HCT116 (cell line): ENCODE results near the gene NTNG2. TPM values are rescaled to one million over a fixed set of nuclear protein-coding genes. Genes with fewer than 3 reads are reported as not detected.

ENCODE experiments used
- ATAC-seq: fragments of 200-7000 bp; cut with Tn5 transposase; 2 replicates; pipeline ENCODE4 v1.9.1; 2020; ENCODE audit warnings: mild to moderate bottlenecking, moderate library complexity
- BruUV-seq: library from RNA; stranded (reverse); fragments of 400-500 nt; replicated peaks from 2 replicates; lab custom pipeline; 2021; lab: Mats Ljungman, UMichigan
- CTCF ChIA-PET: fragments of 300-600 bp; sonication (Branson Sonifier 250); formaldehyde crosslinking; loops from one replicate; lab custom pipeline; 2021; ENCODE audit warnings: antibody characterized with exemption; lab: Charles Lee
- POLR2A ChIA-PET: fragments of 300-600, 350-600 bp; sonication (Branson Sonifier 250); formaldehyde crosslinking; loops from one replicate; lab custom pipeline; 2021; ENCODE audit warnings: antibody characterized with exemption; lab: Charles Lee
- RAD21 ChIA-PET, 2 experiments: fragments of 300-600 bp; sonication (Branson Sonifier 250); formaldehyde crosslinking; loops; one replicate each; lab custom pipeline; 2023; ENCODE audit warnings: low total read pairs in 2 of 2; ENCODE audit not compliant: uncharacterized antibody in 2 of 2, unreplicated experiment in 2 of 2, low non-redundant PET in 1 of 2; lab: Charles Lee
- DNase-seq: peaks from one replicate; pipeline ENCODE4 v3.0.0-alpha.2; 2010; ENCODE audit warnings: low read depth, low spot score
- H2AFZ ChIP-seq: fragments of 200-600 bp; shearing (Covaris generic), sonication (generic); 2 replicates; pipeline ENCODE4 v1.6.1; 2017; ENCODE audit warnings: low read depth, mixed run types, mixed read lengths, antibody characterized with exemption, low read length; ENCODE audit not compliant: poor library complexity, severe bottlenecking
- H3K27ac ChIP-seq: 2 replicates; pipeline ENCODE4 v1.5.1; 2012; ENCODE audit warnings: low read depth, low read length
- H3K27me3 ChIP-seq: fragments of 200-600 bp; sonication (generic); 2 replicates; pipeline ENCODE4 v1.6.1; 2016; ENCODE audit warnings: mixed run types, low read length, mixed read lengths; ENCODE audit not compliant: insufficient read depth
- H3K36me3 ChIP-seq, 2 experiments: fragments of 200-500 bp in 1 of 2; fragments of 200-600 bp in 1 of 2; sonication (Bioruptor generic) in 1 of 2; sonication (generic) in 1 of 2; 2 replicates each; pipeline versions ENCODE4 v1.5.1 to v1.6.1; 2014 to 2016; ENCODE audit warnings: low read length in 2 of 2, inconsistent platforms in 1 of 2, mixed read lengths in 1 of 2, mixed run types in 1 of 2; ENCODE audit not compliant: insufficient read depth in 2 of 2, control insufficient read depth in 1 of 2
- H3K4me1 ChIP-seq, 2 experiments: fragments of 200-600 bp in 1 of 2; sonication (generic) in 1 of 2; 2 replicates each; pipeline versions ENCODE4 v1.5.1 to v1.6.1; 2012 to 2017; ENCODE audit warnings: low read length in 2 of 2, inconsistent platforms in 1 of 2, mild to moderate bottlenecking in 1 of 2, mixed read lengths in 1 of 2, mixed run types in 1 of 2, moderate library complexity in 1 of 2; ENCODE audit not compliant: insufficient read depth in 2 of 2, control insufficient read depth in 1 of 2
- H3K4me2 ChIP-seq: fragments of 200-600 bp; sonication (generic); 2 replicates; pipeline ENCODE4 v1.6.1; 2017; ENCODE audit warnings: mixed run types, low read length, mixed read lengths
- H3K4me3 ChIP-seq, 2 experiments: fragments of 200-600 bp in 1 of 2; sonication (generic) in 1 of 2; replicated peaks in 1 of 2; 2 replicates each; pipeline ENCODE4 v1.5.1; 2011 to 2016; ENCODE audit warnings: low read length in 2 of 2, control low read depth in 1 of 2, low read depth in 1 of 2, mild to moderate bottlenecking in 1 of 2, mixed read lengths in 1 of 2, mixed run types in 1 of 2
- H3K79me2 ChIP-seq: fragments of 200-600 bp; sonication (generic); 2 replicates; pipeline ENCODE4 v1.6.1; 2017; ENCODE audit warnings: mild to moderate bottlenecking, mixed run types, low read length, moderate library complexity, mixed read lengths; ENCODE audit not compliant: insufficient read depth
- H3K9ac ChIP-seq: fragments of 200-600 bp; sonication (generic); 2 replicates; pipeline ENCODE4 v1.6.1; 2016; ENCODE audit warnings: low read length, mixed read lengths
- H3K9me2 ChIP-seq: fragments of 200-600 bp; sonication (generic), shearing (Covaris generic); 2 replicates; pipeline ENCODE4 v1.6.1; 2017; ENCODE audit warnings: mixed run types, mild to moderate bottlenecking, moderate library complexity; ENCODE audit not compliant: insufficient read depth
- H3K9me3 ChIP-seq, 2 experiments: fragments of 200-500 bp in 1 of 2; fragments of 200-600 bp in 1 of 2; sonication (Bioruptor generic) in 1 of 2; sonication (generic) in 1 of 2; 2 replicates each; pipeline ENCODE4 v1.6.1; 2014 to 2017; ENCODE audit warnings: low read length in 2 of 2, mixed read lengths in 2 of 2, inconsistent platforms in 1 of 2, low read depth in 1 of 2, mild to moderate bottlenecking in 1 of 2, mixed run types in 1 of 2, moderate library complexity in 1 of 2; ENCODE audit not compliant: control insufficient read depth in 1 of 2, insufficient read depth in 1 of 2
- H4K20me1 ChIP-seq: fragments of 200-600 bp; sonication (generic), shearing (Covaris generic); 2 replicates; pipeline ENCODE4 v1.6.1; 2017; ENCODE audit warnings: mixed run types, mild to moderate bottlenecking, moderate library complexity; ENCODE audit not compliant: insufficient read depth
- CBX3 ChIP-seq: IDR thresholded peaks from 2 replicates; pipeline ENCODE4 v1.6.1; 2012; ENCODE audit warnings: low read depth
- EZH2 ChIP-seq: fragments of 200-600 bp; sonication (generic); IDR thresholded peaks from 2 replicates; pipeline ENCODE4 v1.6.1; 2017; ENCODE audit warnings: antibody characterized with exemption, mixed run types
- POLR2AphosphoS5 ChIP-seq: IDR thresholded peaks from 2 replicates; pipeline ENCODE4 v1.6.1; 2011; ENCODE audit warnings: mild to moderate bottlenecking, low read depth, low read length, moderate library complexity
- SIN3A ChIP-seq: IDR thresholded peaks from 2 replicates; pipeline ENCODE4 v1.6.1; 2012; ENCODE audit warnings: low read depth
- intact Hi-C: fragments of 100-400 bp; cut with micrococcal nuclease; formaldehyde crosslinking; loops from 2 replicates; pipeline ENCODE4 v1.10.0; 2022
- total RNA-seq: library from RNA; stranded (reverse); gene quantifications from one replicate; pipeline ENCODE4 v1.2.1, GENCODE V29; 2021; ENCODE audit not compliant: unreplicated experiment
- TF ChIP-seq, protein P1 (sequence below): IDR thresholded peaks from 2 replicates; pipeline ENCODE4 v1.6.1; 2011; ENCODE audit warnings: mild to moderate bottlenecking, low read length, moderate library complexity; ENCODE audit not compliant: insufficient replicate concordance; ENCODE audit errors: extremely low read depth
- TF ChIP-seq, protein P2 (sequence below): IDR thresholded peaks from 2 replicates; pipeline ENCODE4 v1.6.1; 2012
- TF ChIP-seq, protein P3 (sequence below), 3 experiments: fragments of 200-600 bp in 1 of 3; sonication (generic) in 1 of 3; IDR thresholded peaks in 2 of 3; conservative IDR thresholded peaks in 1 of 3; 2 replicates each; pipeline ENCODE4 v1.5.1; 2012 to 2017; ENCODE audit warnings: low read depth in 2 of 3, low read length in 2 of 3, antibody characterized with exemption in 1 of 3, borderline replicate concordance in 1 of 3, control low read depth in 1 of 3, mild to moderate bottlenecking in 1 of 3, mixed read lengths in 1 of 3, mixed run types in 1 of 3, moderate library complexity in 1 of 3; ENCODE audit not compliant: insufficient read depth in 1 of 3
- TF ChIP-seq, protein P4 (sequence below): IDR thresholded peaks from 2 replicates; pipeline ENCODE4 v1.6.1; 2012

Gene NTNG2
- total RNA-seq, 1 experiment from 2014 or later = 2.5 TPM

GRCh38 chr9:132125361-132125760 lies 36.5 kb upstream of the NTNG2 start (continued):
- TF ChIP-seq SIN3A = no peak
- TF ChIP-seq EZH2 = no peak
- TF ChIP-seq, protein P1, sequence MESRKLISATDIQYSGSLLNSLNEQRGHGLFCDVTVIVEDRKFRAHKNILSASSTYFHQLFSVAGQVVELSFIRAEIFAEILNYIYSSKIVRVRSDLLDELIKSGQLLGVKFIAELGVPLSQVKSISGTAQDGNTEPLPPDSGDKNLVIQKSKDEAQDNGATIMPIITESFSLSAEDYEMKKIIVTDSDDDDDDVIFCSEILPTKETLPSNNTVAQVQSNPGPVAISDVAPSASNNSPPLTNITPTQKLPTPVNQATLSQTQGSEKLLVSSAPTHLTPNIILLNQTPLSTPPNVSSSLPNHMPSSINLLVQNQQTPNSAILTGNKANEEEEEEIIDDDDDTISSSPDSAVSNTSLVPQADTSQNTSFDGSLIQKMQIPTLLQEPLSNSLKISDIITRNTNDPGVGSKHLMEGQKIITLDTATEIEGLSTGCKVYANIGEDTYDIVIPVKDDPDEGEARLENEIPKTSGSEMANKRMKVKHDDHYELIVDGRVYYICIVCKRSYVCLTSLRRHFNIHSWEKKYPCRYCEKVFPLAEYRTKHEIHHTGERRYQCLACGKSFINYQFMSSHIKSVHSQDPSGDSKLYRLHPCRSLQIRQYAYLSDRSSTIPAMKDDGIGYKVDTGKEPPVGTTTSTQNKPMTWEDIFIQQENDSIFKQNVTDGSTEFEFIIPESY = no peak
- TF ChIP-seq, protein P2, sequence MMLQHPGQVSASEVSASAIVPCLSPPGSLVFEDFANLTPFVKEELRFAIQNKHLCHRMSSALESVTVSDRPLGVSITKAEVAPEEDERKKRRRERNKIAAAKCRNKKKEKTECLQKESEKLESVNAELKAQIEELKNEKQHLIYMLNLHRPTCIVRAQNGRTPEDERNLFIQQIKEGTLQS = no peak
- TF ChIP-seq POLR2AphosphoS5 = no peak
- TF ChIP-seq, all 23 proteins: peak for 0

- CTCF ChIA-PET = no interaction called here
- TF ChIP-seq, protein P3, sequence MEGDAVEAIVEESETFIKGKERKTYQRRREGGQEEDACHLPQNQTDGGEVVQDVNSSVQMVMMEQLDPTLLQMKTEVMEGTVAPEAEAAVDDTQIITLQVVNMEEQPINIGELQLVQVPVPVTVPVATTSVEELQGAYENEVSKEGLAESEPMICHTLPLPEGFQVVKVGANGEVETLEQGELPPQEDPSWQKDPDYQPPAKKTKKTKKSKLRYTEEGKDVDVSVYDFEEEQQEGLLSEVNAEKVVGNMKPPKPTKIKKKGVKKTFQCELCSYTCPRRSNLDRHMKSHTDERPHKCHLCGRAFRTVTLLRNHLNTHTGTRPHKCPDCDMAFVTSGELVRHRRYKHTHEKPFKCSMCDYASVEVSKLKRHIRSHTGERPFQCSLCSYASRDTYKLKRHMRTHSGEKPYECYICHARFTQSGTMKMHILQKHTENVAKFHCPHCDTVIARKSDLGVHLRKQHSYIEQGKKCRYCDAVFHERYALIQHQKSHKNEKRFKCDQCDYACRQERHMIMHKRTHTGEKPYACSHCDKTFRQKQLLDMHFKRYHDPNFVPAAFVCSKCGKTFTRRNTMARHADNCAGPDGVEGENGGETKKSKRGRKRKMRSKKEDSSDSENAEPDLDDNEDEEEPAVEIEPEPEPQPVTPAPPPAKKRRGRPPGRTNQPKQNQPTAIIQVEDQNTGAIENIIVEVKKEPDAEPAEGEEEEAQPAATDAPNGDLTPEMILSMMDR (IDR thresholded peaks at IDR 0.05 in 2 of 3, conservative IDR thresholded peaks at IDR 0.05 in 1 of 3; ENCODE audit: borderline replicate concordance in 1 of 3, insufficient read depth in 1 of 3, low read depth in 2 of 3, low read length in 2 of 3) = no peak
- TF ChIP-seq, protein P1 = no peak
- TF ChIP-seq CBX3 = no peak
- TF ChIP-seq EZH2 = no peak
- TF ChIP-seq, protein P4, sequence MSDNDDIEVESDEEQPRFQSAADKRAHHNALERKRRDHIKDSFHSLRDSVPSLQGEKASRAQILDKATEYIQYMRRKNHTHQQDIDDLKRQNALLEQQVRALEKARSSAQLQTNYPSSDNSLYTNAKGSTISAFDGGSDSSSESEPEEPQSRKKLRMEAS = no peak
- intact Hi-C loops = no loop called here
- H3K79me2 ChIP-seq = no peaks in the 10 kb centered on the region
- peaks cover 50% of the 10 kb centered on the region for H3K27me3 ChIP-seq
- no peaks in the 10 kb centered on the region for H3K4me1 ChIP-seq
- ATAC-seq = no peak
- no peaks in the 10 kb centered on the region for H3K36me3 ChIP-seq
- no peak overlapping the region for H3K27ac ChIP-seq
- H4K20me1 ChIP-seq = no peaks in the 10 kb centered on the region
- RAD21 ChIA-PET = interaction anchor here in 1 of 2 experiments (0.7 kb wide), 1 partner anchor 69 kb away, joined by 3 read pairs; no protein-coding TSS in a partner anchor
- POLR2A ChIA-PET = no interaction called here
- H3K4me2 ChIP-seq = no peak overlapping the region
- H3K9me3 ChIP-seq = no peaks in the 10 kb centered on the region
- H3K9ac ChIP-seq = no peak overlapping the region
- no peak for DNase-seq
- no peaks in the 10 kb centered on the region for H3K9me2 ChIP-seq
- H3K4me3 ChIP-seq = no peak overlapping the region
- BruUV-seq = no TSS peak
- no peak overlapping the region for H2AFZ ChIP-seq
Observed at GRCh38 chr9:132125944-132126679, 35.7 kb upstream of the NTNG2 start.
